A204.1 (cell line): ENCODE data around the gene LGALS12.

Experiments
- FAIRE-seq: peaks from 2 replicates; lab custom pipeline; 2012; peaks lifted over from hg19 to GRCh38; lab: Jason Lieb, UNC

Gene LGALS12

GRCh38 chr11:63505857-63506528 lies at the start of gene LGALS12:
Gene LGALS12 (plus strand): TSS chr11:63506084. CDS start chr11:63506459, 375 bp downstream.
- FAIRE-seq = no peak

- FAIRE-seq = no peak
Measured at GRCh38 chr11:63459586-63459985, 46.3 kb upstream of the LGALS12 start.

- no peak for FAIRE-seq
Measured at GRCh38 chr11:63462137-63462536, 43.7 kb upstream of the LGALS12 start.

- FAIRE-seq = no peak
Measured at GRCh38 chr11:63470311-63470710, 35.6 kb upstream of the LGALS12 start.

GRCh38 chr11:63472372-63472771 lies 33.5 kb upstream of the LGALS12 start:
- FAIRE-seq = no peak

- no peak for FAIRE-seq
Measured at GRCh38 chr11:63476618-63477017, 29.3 kb upstream of the LGALS12 start.

- FAIRE-seq = peak; percentile 87
Measured at GRCh38 chr11:63478896-63479295, 27.0 kb upstream of the LGALS12 start.

- FAIRE-seq = no peak
Measured at GRCh38 chr11:63480039-63480438, 25.8 kb upstream of the LGALS12 start.

GRCh38 chr11:63485777-63486176 lies 20.1 kb upstream of the LGALS12 start:
- no peak for FAIRE-seq

- FAIRE-seq = no peak
Measured at GRCh38 chr11:63488789-63489188, 17.1 kb upstream of the LGALS12 start.

- FAIRE-seq = no peak
Measured at GRCh38 chr11:63489879-63490278, 16.0 kb upstream of the LGALS12 start.

GRCh38 chr11:63490551-63491239 lies 15.2 kb upstream of the LGALS12 start, which contains the start of gene PLAAT5:
Gene PLAAT5 (minus strand): TSS chr11:63491167. CDS start chr11:63491034, 133 bp downstream.
- no peak for FAIRE-seq

GRCh38 chr11:63491240-63491587 lies 14.7 kb upstream of the LGALS12 start:
- FAIRE-seq = no peak

GRCh38 chr11:63491636-63492372 lies 14.1 kb upstream of the LGALS12 start:
- no peak for FAIRE-seq

- FAIRE-seq = no peak
Measured at GRCh38 chr11:63492441-63492840, 13.4 kb upstream of the LGALS12 start.

- FAIRE-seq = no peak
Measured at GRCh38 chr11:63493127-63493526, 12.8 kb upstream of the LGALS12 start.

- no peak for FAIRE-seq
Measured at GRCh38 chr11:63494975-63495374, 10.9 kb upstream of the LGALS12 start.

- no peak for FAIRE-seq
Measured at GRCh38 chr11:63499874-63500273, 6.0 kb upstream of the LGALS12 start.

- no peak for FAIRE-seq
Measured at GRCh38 chr11:63501236-63501635, 4.6 kb upstream of the LGALS12 start.

GRCh38 chr11:63502252-63502820 lies 3.5 kb upstream of the LGALS12 start:
- no peak for FAIRE-seq

GRCh38 chr11:63503492-63503891 lies 2.4 kb upstream of the LGALS12 start:
- no peak for FAIRE-seq

GRCh38 chr11:63504054-63504453 lies 1.8 kb upstream of the LGALS12 start:
- no peak for FAIRE-seq
